Urothelium cell line (cell line): Measurements from ENCODE around the gene MRPL4.
"Not testable (repeated sequence)": the region's sequence is repeated elsewhere in the genome, so short reads cannot be mapped to it uniquely, and the experiment has no call there.

Experiments
- DNase-seq: peaks from one replicate; pipeline ENCODE4 v3.0.0; 2011; ENCODE audit warnings: low spot score, mixed read lengths
- FAIRE-seq: peaks from 2 replicates; lab custom pipeline; 2011; peaks lifted over from hg19 to GRCh38; lab: Jason Lieb, UNC

Gene MRPL4

DNA sequence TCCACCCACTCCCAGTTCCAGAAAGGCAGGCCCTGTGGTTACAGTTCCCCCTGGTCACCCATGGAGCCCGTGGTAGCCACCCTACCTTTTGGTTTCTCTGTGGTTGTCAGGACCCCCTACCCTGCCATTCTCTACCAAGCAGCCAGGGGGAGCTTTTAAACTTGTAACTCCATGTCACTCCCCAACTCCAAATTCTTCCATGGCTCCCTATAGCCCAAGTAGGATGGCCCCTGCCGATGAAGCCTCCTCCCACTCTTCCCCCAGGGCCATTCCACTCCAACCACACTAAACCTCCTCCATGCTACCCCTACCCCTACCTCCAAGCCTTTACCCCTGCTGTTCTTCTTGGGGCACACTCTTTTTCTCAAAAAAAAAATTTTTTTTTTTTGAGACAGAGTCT is 23.1 kb upstream of the MRPL4 start:
- no peak for FAIRE-seq
- no peak for DNase-seq

DNA sequence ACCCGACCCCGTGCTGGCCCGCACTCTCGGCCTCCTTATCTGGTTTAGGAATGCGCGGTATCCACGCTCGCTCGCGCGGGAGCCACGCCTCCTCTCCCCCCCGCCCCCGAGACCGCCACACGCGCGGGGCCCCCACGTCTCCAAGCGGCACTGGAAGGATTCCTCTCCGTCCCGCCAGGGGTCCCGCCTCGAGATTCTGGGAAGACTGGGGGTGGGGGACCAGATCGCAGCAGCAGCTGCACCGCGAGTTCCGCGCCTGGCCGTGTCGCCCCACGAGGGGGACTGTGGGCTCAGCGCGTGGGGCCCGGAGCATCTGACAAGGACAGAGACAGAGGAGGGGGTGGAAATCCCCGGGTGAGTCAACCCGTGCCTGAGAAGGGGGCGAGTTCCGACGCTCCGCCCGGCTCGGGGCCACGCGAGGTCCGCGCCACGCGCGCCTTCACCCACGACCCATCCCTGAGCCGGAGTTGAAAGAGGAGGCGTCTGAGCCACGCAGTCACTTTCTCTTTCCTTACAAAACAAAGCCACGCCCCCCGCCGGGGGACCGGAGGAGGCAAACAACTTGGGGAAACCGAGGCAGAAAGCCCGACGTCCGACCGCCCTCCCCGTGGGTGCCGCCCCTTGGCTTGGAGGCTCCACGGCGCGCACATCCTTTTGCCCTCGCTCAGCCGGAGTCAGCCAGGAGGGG is 21.7 kb upstream of the MRPL4 start:
- no peak for DNase-seq
- no peak for FAIRE-seq

DNA sequence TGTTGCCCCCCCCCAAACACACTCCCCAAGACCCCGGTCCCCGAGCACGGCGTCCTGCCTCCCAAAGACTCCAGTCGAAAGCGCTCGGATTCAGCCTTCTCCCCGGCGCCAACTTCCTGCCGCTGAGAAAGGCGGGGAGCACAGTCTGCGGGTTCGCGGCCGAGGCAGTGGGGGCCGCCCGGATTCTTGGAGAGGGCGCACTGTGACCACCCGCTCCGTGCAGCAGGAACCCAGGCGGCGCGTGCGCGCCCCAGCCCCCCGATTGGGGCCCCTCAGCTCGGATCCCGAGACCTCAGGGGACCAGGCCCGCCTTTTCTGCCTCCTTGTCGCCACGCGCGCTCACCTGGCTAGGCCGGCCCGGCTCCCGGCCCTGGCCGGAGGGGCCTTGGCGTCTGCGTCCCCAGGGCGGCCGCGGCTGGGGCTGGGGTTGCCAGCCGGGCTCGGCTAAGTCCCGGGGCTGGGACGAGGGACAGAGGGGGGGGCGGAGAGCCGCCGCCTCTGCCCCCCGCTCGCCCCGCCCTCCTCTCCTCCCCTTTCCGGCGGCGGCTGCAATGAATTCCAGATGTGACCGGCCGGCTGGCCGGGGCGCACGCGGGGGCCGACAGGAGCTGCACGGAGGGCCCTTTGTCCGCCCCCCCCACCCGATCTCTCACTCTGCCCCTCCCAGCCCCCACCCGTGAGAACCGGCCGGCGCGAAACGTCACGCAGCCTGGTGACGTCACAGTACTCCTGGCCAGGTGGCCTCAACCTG is 21.0 kb upstream of the MRPL4 start, which contains the start of gene S1PR2:
S1PR2 (minus strand) TSS at position 471 of the 751 bp plus-strand sequence. CDS start 6,426 bp downstream, outside the sequence.
- FAIRE-seq (no peak), DNase-seq (peak; percentile 81)

DNA sequence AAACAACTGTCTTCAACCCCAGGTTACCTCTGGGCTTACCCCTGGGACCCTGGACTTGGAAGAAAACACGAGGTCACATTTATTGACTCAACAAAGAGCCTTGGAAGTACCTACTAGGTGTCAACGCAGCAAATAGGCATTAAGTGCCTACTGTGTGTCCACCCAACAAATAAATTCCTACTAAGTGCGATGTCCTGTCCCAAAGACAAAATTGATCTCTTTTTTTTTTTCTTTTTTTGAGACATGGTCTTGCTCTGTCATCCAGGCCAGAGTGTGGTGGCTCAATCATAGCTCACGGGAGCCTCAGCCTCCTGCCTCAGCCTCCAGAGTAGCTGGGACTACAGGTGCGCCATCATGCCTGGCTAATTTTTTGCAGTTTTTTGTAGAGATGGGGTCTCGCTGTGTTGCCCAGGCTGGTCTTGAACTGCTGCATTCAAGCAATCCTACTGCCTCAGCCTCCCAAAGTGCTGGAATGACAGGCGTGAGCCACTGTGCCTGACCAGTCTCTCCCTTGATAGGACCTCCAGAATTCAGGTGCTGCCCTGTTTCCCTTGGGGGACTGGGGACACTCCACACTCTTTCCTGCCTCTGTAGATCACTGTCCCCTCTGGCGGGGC is 20.3 kb upstream of the MRPL4 start:
- FAIRE-seq (no peak), DNase-seq (no peak)

DNA sequence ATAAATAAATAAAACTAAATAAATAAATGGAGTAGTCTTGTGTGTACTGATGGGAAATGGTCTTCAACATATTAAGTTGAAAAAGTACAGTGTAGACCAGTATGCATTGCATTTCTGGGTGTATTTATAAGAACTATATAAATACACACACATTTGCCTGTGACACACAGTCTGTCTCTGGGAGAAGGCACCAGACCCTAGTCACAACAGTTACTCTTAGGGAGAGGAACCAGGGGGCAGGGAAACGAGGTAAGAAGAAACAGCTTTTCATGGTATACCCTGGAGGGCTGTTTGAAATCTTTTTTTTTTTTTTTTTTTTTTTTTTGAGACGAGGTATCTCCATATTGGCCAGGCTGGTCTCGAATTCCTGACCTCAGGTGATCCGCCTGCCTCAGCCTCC is 18.1 kb upstream of the MRPL4 start:
- no peak for DNase-seq
- FAIRE-seq, result no peak

DNA sequence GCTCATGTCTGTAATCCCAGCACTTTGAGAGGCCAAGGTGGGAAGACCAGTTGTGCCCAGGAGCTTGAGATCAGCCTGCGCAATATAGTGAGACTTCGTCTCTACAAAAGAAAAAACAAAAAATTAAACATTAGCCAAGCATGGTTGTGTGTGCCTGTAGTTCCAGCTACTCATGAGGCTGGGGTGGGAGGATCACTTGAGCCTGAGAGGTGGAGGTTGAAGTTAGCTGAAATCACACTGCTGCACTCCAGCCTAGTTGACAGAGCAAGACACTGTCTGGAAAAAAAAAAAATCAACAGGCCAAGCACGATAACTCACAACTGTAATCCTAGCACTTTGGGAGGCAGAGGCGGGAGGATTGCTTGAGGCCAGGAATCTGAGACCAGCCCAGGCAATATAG is 17.0 kb upstream of the MRPL4 start:
- DNase-seq (no peak), FAIRE-seq (no peak)

DNA sequence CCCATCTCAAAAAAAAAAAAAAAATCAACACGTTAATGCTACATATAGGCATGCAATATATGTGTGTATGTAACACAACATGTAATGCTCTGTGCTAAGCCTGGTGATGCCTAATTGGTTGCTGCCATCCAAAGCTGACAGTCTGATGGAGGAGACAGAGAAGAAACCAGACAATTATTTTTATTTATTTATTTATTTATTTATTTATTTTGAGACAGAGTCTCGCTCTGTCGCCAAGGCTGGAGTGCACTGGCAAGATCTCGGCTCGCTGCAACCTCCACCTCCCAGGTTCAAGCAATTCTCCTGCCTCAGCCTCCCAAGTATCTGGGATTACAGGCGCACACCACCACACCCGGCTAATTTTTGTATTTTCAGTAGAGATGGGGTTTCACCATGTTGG is 16.6 kb upstream of the MRPL4 start:
- DNase-seq, FAIRE-seq: not testable (repeated sequence)

DNA sequence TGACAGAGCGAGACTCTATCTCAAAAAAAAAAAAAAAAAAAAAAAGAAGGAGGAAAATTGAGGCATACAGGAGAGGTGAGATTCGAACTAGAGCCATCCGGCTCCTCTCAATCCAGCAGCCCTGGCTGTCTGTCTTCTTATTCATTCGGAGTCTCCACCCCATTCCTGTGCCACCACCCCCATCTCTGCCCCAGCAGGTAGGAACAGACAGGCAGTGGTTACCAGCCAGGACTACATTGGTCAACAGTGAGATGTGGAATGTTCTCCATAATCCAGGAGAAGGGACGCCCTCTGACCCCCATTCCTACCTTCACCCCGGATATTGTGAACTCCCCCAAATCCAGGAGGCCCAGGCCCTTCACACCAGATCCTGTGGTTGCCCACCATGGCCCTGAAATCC is 14.3 kb upstream of the MRPL4 start:
- no peak for FAIRE-seq
- DNase-seq, result no peak

DNA sequence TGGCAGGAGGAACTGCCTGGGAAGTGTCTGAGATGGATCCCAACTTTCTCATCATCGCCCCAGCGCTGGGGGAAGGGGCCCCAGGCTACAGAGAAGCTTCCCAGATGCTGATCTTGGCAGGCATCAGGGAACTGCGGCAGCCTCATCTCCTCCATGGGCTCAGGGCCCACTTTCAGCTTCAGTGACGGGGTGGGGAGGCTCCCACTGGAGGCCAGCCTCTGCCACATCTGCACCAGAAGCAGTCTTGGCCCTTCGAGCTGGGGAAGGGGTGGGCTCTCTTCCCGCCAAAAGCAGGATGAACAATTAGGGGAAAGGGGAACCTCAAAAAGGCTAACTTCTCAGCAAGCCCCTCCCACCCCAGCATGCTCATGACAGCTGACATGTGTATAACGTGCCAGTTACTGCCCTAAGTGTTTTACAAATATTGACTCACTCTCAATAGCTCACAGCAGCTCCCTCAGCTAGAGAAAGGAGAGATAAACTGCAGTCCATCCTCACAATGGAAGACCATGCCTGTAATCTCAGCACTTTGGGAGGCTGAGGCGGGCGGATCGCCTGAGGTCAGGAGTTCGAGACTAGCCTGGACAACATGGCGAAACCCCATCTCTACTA is 13.7 kb upstream of the MRPL4 start:
- FAIRE-seq, result no peak
- DNase-seq, result no peak

DNA sequence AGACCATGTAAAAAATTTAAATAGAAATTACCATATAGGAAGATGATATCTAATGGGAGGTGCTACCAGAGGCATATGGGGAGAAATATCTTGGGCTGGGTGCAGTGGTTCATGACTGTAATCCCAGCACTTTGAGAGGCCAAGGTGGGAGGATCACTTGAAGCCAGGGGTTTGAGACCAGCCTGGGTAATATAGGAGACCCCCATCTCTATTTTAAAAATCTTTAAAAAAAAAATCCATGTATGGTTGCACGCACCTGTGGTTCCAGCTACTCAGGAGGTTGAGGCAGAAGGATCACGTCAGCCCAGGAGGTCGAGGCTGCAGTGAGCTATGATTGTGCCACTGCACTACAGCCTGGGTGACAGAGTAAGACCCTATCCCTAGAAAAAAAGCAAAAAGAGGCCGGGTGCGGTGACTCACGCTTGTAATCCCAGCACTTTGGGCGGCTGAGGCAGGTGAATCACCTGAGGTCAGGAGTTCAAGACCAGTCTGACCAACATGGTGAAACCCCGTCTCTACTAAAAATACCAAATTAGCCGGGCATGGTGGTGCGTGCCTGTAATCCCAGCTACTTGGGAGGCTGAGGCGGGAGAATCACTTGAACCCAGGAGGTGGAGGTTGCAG is 10.1 kb upstream of the MRPL4 start:
- DNase-seq, FAIRE-seq: not testable (repeated sequence)

DNA sequence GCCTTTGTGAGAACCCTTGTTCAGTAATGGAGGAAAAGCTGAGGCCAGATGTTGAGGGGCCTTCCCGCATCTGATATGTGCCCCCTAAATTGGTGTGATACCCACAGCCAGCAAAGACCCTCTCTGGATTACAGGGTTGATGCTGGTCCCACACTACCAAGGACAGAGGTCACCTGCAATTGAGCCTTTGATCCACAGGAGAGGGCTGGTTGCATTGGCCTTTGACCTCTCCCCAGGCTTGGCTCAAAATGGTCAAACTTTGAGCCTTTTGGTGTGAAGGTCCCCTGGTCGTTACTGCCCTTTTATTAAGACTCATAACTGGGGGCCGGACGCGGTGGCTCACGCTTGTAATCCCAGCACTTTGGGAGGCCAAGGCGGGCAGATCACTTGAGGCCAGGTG is 8.4 kb upstream of the MRPL4 start:
- no peak for FAIRE-seq
- no peak for DNase-seq

DNA sequence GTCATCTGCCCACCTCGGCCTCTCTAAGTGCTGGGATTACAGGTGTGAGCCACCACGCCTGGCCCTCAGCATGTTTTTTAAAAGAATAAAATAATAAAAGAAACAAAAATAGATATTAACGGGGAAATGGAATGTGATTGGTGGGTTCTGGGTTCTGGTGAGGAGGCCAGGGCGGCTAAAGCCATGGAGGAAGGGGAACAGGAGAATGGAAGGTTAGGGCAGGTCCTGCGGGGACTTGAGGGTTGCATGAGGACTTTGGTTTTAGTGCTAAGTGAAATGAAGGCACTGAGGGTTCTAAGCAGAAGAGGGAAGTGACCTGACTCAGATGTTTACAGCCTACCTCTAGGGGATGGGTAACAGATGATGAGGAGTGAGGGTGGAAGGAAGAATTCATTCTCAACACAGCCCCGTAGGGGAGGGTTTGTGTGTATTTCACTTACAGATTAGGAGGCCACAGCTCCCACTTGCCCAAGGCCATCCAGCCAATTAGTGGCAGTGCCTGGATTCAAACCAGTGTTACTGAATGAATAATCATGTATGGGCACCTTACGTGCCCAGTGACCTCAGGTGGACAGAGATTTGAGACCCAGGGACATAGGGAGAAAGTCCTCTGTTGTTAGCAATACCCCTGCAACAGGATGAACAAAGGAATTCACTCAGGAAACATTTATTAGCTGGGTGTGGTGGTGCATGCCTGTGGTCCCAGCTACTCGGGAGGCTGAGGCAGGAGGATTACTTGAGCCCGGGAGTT is 6.7 kb upstream of the MRPL4 start:
- FAIRE-seq (no peak), DNase-seq (no peak)

DNA sequence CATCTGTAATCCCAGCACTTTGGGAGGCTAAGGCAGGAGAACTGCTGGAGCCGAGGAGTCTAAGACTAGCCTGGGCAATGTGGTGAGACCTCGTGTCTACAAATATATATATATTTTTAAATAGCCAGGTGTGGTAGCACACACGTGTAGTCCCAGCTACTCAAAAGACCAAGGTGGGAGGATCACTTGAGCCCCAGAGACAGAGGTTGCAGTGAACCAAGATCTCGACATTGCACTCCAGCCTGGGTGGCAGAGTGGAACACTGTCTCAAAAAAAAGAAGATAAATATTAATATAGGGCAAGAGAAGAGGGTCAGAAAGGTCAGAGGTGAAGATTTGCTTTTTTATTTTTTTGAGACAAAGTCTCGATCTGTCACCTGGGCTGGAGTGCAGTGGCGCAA is 5.5 kb upstream of the MRPL4 start:
- FAIRE-seq (no peak), DNase-seq (no peak)

DNA sequence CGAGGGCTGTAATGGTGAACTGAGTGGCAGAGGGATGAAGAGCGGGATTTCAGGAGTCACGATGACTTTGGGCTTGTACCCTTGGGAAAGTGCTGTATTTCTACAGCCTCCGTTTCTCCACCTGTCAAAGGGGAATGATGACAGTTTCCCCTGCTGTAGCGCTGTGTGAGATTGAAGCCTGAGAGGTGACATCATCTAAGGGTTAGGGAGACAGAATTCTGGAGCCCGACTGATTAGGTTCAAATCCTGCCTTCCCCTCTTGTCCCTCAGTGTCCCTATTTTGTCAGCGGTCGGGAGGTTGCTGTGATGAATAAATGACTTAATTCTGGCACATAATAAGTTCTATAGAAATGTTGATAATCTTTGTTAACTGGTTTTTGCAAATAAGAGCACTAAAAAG is 693 bp downstream of the MRPL4 start:
- FAIRE-seq, result no peak
- DNase-seq, result no peak

DNA sequence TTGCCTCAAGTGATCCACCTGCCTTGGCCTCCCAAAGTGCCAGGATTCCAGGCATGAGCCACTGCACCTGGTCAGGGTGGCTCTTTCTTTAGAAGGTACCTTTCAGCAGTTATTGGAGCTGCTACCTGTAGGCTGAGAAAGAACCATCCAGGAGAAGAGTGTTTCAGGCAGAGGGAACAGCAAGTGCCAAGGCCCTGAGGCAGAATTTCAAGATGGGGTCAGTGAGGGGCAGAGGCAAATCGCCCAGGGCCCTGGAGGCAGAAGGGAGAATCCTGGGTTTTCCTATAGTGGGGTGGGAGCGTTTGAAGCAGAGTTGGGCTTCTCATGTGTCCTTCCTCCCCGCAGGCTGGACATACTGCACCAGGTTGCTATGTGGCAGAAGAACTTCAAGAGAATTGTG is 2.2 kb downstream of the MRPL4 start:
- DNase-seq, result no peak

DNA sequence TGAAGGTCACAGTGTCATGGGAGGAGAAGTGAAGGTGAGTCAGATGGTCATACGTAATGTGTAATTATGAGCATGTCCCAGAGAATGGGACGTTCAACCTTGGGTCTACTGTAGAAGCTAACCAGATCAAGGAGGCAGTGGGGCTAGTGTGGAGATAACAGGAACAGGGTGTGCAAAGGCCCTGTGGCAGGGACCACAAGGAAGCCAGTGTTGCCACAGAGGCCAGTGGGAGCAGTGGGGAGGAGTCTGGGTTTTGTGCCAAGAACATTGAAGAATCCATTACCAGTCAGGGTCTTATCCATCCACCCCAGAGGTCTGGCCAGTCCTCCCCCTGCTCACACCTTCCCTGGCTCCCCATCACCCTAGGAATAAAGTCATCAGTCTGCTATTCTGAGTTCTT is 3.3 kb downstream of the MRPL4 start:
- FAIRE-seq (no peak), DNase-seq (no peak)

More for the DNA sequence above, 2.2 kb downstream of the MRPL4 start:
- FAIRE-seq, result no peak

DNA sequence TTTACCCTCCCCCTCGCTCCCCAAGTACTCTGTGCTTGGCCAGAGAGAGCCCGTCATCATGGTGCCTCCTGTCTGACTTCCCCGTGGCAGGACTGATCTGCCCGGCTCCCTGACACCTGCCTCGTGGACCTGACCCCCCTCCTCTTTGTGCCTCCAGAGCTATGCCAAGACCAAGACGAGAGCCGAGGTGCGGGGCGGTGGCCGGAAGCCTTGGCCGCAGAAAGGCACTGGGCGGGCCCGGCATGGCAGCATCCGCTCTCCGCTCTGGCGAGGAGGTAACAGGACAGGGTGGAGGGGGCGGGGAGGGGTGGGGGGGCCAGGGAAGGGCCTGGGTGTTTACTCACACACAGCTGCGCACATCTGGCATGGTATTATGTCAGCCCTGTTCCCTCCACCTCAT is 4.5 kb downstream of the MRPL4 start:
- DNase-seq (no peak), FAIRE-seq (no peak)

DNA sequence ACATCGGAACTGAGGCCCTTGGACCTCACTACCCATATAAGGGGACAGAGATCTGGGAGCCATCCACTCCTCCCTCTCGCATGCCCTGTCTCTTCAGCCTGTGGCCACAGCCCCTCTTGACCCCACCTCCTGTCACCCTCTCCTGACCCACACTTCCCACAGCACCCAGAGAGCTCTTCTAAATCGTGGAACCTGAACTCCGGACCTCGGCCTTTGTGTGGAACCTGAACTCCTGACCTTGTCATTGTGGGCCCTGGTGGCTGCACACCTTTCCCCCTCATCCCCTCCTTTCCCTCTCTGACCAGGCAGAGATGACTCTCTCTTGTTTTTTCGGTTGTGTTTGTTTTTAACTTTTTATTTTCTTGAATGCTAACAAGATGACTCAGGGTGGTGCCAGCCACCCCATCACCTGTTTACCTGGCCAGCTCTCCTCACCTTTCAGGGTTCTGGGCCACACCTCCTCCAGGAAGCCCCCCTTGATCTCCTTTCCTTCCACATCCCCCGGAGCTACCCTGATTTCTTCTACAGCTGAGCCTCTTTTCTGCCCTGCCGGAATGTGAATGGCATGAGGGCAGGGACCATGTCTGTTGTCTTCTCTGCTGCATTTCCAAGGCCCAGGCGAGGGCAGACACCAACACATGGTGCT is 5.1 kb downstream of the MRPL4 start:
- FAIRE-seq (no peak), DNase-seq (no peak)

DNA sequence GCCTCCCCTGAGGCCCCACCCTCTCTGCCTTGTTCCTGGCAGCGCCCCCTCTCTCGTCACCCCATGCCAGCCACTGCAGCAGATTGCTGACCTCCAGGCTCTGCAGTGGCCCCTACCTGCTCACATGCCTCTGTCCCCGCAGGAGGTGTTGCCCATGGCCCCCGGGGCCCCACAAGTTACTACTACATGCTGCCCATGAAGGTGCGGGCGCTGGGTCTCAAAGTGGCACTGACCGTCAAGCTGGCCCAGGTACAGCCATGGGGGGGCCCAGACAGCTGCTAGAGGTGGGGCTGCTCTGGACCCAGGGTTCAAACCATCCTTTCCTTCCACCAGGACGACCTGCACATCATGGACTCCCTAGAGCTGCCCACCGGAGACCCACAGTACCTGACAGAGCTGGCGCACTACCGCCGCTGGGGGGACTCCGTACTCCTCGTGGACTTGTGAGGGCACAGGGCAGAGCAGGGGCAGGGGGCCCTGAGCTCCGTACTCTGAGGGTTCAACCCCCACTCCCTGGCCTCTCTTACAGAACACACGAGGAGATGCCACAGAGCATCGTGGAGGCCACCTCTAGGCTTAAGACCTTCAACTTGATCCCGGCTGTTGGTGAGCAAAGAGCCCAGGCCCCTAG is 6.2 kb downstream of the MRPL4 start:
- no peak for DNase-seq

More for the DNA sequence above, 6.2 kb downstream of the MRPL4 start:
- no peak for FAIRE-seq
